COLO668 (cell line): ENCODE data around the gene TMED8.
"Not testable (repeated sequence)": the region's sequence is repeated elsewhere in the genome, so short reads cannot be mapped to it uniquely, and the experiment has no call there.

Source experiments
- DNase-seq: peaks from one replicate; lab custom pipeline; 2025; ENCODE audit not compliant: unreplicated experiment; lab: John Stamatoyannopoulos, UW

The TMED8 gene

DNA sequence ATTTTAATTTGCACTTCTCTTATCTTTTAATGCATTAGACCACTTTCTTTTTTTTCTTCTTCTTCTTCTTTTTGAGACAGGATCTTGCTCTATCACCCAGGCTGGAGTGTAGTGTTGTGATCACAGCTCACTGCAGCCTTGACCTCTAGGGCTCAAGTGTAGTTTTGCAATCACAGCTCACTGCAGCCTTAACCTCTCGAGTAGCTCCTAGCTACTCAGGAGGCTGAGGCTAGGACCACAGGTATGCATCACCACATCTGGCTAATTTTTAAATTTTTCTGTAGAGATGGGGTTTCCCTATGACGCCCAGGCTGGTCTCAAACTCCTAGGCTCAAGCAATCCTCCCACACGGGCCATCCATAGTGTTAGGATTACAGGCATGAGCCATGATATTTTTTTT is 12.7 kb downstream of the TMED8 start:
- no peak for DNase-seq

DNA sequence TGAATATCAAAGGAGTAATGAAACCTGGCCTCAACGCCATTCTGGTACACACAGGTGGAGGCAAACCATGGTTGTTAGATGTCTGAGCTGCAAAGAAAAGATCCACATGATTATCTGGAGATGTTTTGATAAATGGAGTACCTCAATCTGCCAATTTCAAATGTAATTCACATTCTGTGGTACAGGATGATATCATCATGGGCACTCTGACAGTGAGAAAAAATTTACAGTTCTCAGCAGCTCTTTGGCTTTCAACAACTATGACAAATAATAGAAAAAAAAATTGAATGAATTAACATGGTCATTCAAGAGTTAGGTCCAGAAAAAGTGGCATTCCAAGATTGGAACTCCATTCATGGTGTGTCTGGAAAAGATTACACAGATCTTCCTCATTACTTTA is 17.3 kb downstream of the TMED8 start:
- no peak for DNase-seq

DNA sequence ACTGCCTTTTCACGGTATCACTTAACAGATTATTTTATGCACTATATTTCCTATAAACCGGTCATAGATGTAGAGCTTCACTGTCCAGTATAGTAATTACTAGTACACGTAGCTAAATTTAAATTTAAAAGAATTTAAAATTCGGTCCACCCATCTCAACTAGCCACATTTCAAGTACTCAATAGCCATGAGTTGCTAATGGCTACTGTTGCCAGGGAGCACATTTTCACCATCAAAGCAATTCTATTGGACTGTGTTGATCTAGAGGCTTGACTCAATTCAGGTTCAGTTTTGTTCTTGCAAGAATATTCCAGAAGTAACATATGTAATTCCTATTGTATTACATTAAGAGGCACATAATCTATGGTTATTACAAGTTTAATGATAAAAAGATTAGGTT is 20.0 kb downstream of the TMED8 start:
- DNase-seq = no peak

DNA sequence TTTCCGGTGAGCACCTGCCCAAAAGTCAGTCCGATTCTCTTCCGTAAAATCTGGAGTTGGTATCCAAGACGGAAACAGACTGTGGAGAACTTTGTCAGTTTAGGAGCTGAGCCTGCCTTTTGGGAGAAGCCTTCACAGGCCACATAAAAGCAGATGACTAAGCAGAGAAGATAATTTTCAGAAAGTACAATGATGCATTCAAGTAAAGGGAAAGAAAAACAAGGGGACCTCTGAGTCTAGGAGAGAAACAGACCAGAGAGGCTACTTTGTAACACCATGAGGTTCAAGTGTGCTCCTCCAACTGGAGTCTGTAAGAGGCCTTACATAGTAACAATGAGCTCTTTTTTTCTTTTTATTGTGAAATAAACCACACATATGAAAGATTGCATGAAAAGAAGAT is 21.1 kb downstream of the TMED8 start:
- no peak for DNase-seq

DNA sequence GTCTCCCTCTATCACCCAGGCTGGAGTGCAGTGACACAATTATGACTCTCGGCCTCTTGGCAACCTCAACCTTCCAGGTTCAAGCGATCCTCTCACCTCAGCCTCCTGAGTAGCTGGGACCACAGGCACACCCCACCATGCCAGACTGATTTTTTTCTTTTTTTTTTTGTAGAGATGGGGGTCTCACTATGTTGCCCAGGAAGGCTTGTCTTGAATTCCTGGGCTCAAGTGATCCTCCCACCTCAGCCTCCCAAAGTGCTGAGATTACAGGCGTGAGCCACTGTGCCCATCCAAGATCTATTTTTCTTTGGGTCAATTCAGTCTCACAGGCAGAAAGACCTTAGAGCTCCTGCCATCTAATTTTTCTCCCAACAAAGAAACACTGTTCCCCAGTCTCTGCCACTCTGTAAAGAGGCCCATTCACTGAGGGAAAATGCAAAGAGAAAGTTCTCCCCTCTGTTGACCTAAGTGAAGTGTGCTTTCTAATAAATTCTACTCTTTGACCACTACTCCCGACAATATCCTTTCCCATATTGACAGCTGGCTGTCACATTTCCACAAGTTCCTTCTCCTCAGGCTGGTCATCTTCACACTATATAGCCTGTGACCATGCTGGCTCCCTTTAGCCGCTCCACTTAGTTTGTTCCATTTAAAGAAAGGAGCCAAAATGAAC is 23.3 kb downstream of the TMED8 start:
- DNase-seq = no peak

DNA sequence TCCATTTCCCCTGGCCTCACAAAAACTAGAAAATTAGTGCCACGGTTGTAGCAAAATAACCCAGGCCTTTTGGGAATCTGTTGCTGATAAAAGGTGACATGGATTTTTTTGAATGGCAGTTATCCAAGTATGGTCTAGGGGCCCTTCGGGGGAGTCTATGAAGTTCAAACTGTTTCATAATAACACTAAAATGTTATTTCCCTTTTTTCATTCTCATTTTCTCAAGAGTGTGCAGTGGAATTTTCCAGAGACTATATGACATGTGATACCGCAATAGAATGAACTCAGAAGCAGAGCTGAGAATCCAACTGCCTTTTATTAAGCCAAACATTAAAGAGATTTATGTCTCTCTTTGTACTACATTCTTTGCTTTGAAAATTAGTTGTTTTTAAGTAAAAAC is 29.1 kb downstream of the TMED8 start:
- DNase-seq = no peak

DNA sequence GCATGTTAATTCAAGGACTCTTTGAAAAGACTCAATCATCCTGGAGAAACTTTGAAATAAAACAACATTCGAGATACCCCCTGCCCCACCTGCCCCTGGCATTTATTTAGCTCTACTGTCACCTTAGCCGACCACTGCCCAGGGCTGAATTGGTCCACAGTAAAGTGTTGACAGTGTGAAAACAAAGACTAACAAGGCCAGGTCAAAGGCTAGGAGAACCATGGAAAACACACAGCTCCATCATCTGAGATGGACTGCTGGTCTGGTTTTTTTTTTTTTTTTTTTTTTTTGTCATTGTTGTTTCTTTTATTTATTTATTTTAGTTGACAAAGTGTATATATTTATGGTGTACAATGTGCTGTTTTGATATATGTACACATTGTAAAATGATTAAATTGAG is 30.4 kb downstream of the TMED8 start:
- DNase-seq = no peak

- no peak for DNase-seq
Observed at GRCh38 chr14:77344377-77344996, 32.4 kb downstream of the TMED8 start.

GRCh38 chr14:77343662-77344061 is 33.2 kb downstream of the TMED8 start:
- DNase-seq = no peak

DNA sequence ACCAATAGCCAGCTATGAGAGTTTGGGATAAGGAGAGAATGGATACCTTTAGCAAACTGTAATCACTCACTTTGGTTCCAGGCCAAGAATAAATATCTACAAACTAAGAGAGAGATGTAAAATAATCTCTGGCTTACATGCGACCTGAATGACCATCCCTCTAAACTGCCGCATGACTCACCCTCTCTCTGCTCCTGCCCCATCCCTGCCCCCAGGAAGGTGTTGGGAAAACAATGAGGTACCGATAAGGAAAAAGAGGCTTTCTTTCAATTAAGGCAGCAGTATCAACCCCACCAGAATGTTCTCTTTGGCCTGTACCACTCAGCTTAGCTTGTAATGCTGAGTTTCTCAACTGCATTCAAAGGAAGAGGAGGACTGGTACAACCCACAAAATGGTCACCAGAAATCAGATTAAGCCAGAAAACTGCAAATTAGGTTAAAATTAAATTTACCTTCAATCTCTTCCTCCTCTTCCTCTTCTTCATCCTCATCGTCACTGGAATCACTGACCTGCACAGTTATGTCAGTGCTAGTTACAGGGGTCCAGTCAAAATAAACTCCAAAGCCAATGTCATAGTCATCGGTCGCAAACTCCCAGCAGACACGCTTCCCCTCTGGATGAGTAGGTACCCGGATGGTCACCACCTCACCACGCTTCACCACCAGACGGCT is 34.0 kb downstream of the TMED8 start:
- DNase-seq = no peak

GRCh38 chr14:77340389-77340788 is 36.5 kb downstream of the TMED8 start:
- no peak for DNase-seq

DNA sequence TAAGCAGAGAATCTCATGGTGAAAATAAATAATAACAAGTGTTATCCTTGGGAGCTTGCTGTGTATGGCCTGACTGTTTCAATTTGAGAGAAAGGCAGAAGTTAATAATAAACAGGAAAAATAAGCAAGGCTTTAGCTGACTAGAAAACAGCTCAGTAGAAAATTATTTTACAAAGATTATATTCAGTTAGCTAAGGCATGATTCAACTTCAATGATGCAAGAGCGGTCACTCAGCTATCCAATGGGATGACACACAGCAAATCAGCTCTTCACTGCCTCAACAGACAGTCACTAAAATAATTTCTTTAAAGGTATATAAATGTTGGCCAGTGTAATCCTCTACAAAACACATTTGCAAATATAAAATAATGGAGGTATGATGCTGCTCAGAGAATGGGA is 37.5 kb downstream of the TMED8 start:
- no peak for DNase-seq

- no peak for DNase-seq
Observed at GRCh38 chr14:77338302-77338701, 38.6 kb downstream of the TMED8 start.

GRCh38 chr14:77337880-77338279 is 39.0 kb downstream of the TMED8 start:
- DNase-seq = no peak

GRCh38 chr14:77337255-77337654 is 39.6 kb downstream of the TMED8 start:
- not testable (repeated sequence) for DNase-seq

GRCh38 chr14:77335576-77335975 is 41.3 kb downstream of the TMED8 start:
- DNase-seq = no peak

GRCh38 chr14:77329872-77330271 is 47.0 kb downstream of the TMED8 start:
- DNase-seq = no peak

GRCh38 chr14:77327111-77327510 is 49.8 kb downstream of the TMED8 start:
- no peak for DNase-seq

- DNase-seq = no peak
Observed at GRCh38 chr14:77325746-77326094, 51.2 kb downstream of the TMED8 start.

- no peak for DNase-seq
Observed at GRCh38 chr14:77324816-77325745, 51.8 kb downstream of the TMED8 start.

GRCh38 chr14:77324289-77324688 is 52.6 kb downstream of the TMED8 start:
- DNase-seq = no peak

DNA sequence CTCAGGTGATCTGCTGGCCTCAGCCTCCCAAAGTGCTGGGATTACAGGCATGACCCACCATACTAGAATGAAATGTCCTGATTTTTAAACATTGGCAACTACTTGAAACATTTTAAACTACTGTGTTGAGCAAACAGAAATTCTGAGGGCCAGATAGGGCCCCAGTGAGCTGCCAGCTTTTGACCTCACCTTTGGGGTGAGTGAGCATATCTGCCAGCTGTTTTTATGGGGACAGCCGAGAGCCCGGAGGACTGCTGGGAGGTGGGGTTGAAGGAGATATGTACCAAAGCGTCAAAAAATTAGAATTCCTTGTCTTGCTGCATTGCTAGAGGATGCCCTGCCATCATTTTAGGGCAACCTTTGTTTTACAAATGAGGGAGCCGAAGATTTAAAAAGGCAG is 53.3 kb downstream of the TMED8 start:
- no peak for DNase-seq
